Retina (tissue), 1 donor: ENCODE measurements around the gene GRIK2.
"Not testable (repeated sequence)": the region's sequence is repeated elsewhere in the genome, so short reads cannot be mapped to it uniquely, and the experiment has no call there.

Source experiments
- DNase-seq: peaks from one replicate; pipeline ENCODE4 v3.0.0-alpha.2; 2016

Gene GRIK2

GRCh38 chr6:102064142-102064541, 670.6 kb downstream of the GRIK2 start:
- DNase-seq, result no peak

DNA sequence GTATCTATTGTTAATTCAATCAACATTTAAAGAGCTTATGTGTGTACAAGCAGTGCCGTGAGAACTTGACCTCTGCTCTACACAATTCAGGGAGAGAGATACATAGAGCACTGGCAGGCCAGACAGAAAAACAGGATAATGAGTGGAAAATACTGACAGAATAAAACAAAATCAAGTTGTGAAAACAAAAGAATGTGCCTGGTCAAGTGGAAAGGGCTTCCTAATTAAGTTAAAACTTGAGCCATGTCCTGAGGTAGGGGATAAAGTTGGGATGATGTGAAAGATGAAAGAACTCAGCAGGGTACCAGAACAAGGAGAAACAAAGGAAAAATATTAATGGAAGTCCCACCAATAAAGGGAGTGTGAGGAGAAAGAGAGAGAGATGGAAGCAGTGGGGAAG, 672.8 kb downstream of the GRIK2 start:
- DNase-seq, result peak; percentile 69

- DNase-seq, result no peak
Measured at GRCh38 chr6:102068349-102068929, 674.9 kb downstream of the GRIK2 start.

DNA sequence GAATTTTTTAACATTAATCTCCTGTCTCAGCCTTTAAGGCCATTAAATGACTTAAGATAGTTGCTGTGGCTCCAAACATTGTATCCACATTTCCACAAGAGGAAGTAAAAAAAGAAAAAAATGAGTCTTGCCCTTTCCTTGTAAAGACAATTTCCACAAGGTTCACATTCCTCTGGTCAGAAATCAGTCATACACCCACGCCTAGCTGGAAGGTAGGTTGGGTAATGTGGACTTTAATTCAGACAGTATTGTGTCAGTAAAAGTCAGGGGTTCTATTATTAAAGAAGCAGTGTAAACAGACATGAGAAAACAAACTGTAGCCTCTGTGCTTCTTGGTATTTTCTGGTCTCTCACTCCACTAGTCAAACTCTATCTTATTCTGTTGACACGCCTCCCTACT, 682.0 kb downstream of the GRIK2 start:
- no peak for DNase-seq

- no peak for DNase-seq
Measured at GRCh38 chr6:102085257-102085656, 691.7 kb downstream of the GRIK2 start.

- not testable (repeated sequence) for DNase-seq
Measured at GRCh38 chr6:102088160-102088559, 694.7 kb downstream of the GRIK2 start.

GRCh38 chr6:102114402-102114801, 720.9 kb downstream of the GRIK2 start:
- no peak for DNase-seq

DNA sequence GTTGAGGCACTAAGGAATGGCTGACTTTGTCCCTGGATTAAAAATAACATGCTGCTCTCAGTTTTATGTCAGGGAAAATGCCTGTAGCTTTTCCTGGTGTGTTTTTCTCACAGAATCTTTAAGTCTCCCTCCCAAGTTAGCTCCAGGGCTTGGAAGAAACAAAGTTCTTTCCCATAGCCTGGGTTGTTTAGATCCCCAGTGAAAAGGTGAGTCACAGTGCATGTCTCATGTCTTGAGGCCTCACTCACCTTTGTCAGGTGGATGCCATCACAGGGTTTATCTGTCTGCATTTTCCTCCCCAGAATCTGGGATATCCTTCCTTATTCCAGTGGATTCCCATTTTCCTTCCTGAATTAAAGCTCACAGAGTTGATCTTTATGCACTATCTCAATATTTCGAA, 722.4 kb downstream of the GRIK2 start:
- no peak for DNase-seq

DNA sequence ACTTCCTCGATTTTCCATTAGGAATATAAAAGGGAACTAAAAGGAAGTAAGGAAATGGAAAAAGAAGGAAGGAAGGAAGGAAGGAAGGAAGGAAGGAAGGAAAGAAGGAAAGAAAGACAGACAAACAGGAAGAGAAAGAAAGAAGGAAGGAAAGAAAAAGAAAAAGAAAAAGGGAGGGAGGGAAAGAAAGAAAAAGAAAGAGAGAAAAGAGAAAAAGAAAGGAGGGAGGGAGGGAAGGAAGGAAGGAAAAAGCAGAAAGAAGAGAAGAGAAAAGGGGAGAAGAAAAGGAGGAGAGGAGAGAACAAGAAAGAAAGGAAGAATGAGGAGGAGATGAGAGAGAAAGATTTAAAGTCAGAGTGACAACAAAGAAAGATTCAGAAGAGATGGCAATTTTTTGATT, 724.5 kb downstream of the GRIK2 start:
- DNase-seq, result no peak
